AG09319 (cell line): Measurements from ENCODE around the gene UBP1.
A peak's percentile ranks its signal among the peaks of the same experiment; 100 is the strongest.

ENCODE experiments used
- DNase-seq: peaks from one replicate; pipeline ENCODE4 v3.0.0-alpha.2; 2010; ENCODE audit warnings: low read depth; ENCODE audit errors: extremely low read depth
- TF ChIP-seq, protein P1 (sequence below): IDR thresholded peaks from 2 replicates; pipeline ENCODE4 v1.5.1; 2011; ENCODE audit warnings: low read depth, mild to moderate bottlenecking, inconsistent platforms, low read length, moderate library complexity

UBP1 gene

DNA sequence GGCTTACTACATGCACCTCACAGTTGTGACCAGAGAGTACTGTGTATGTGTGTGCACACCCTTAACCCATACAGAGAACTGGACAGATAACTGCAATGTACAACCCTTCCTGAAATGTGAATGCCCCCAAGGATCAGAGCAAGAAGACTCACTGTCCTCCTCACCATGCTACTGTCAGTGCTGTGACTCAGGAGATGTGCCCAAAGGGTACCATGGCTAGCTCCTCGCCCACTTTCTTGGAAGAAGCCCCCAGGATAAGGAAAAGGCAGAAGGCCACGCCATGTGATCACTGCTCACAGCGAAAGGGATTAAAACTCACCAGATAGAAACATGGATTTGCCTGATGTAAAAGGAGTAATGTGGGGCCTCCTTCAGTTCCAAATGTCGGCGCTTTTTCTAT, 41.8 kb downstream of the UBP1 start:
- TF ChIP-seq, protein P1, sequence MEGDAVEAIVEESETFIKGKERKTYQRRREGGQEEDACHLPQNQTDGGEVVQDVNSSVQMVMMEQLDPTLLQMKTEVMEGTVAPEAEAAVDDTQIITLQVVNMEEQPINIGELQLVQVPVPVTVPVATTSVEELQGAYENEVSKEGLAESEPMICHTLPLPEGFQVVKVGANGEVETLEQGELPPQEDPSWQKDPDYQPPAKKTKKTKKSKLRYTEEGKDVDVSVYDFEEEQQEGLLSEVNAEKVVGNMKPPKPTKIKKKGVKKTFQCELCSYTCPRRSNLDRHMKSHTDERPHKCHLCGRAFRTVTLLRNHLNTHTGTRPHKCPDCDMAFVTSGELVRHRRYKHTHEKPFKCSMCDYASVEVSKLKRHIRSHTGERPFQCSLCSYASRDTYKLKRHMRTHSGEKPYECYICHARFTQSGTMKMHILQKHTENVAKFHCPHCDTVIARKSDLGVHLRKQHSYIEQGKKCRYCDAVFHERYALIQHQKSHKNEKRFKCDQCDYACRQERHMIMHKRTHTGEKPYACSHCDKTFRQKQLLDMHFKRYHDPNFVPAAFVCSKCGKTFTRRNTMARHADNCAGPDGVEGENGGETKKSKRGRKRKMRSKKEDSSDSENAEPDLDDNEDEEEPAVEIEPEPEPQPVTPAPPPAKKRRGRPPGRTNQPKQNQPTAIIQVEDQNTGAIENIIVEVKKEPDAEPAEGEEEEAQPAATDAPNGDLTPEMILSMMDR: no peak
- DNase-seq: no peak

DNA sequence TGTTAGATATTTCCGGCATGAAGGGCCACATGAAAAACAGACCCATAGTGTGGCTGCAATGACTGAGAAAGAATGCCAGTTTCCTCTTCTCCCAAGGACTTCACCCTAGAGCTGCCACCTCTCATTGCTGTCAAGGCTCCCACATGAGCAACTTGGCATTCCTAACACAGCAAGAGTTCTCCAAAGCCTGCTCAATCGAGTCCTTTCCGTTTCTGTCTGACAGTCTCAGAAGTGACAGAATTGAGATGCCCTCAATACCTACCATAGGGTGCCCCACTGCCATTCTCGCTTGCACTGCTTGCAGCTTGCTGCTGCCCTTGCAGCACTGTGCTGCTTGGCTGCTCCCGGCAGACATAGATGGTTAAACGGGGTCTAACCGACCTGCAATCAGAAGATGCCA, 44.3 kb downstream of the UBP1 start:
- TF ChIP-seq, protein P1: no peak
- DNase-seq: no peak

DNA sequence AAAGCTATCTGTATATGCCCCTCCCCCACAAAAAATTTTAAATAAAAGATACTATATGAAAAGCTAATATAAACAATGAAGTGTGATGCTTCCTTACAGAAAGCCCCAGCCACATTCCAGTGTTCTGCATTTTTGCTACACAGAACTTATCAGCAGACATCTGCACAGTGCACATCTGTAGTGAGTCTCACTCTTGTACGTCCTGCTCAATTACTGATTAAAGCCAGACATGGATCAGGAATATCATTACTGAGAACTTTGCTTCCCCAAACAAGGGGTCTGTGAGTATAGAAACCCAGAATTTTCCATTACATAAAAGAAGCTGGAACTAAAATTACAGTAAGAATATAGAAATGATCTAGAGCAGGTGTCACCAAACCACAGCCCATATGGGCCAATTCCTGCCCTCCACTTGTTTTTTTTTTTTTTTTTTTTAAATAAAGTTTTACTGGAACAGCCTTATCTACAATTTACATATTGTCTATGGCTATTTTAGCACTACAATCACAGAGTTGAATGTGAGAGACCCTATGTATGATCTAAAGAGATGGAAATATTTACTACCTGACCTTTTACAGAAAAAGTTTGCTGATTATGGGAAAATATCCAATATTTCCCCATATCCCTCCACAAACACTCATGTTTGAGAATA, 45.7 kb downstream of the UBP1 start:
- no peak for DNase-seq
- TF ChIP-seq, protein P1: no peak

DNA sequence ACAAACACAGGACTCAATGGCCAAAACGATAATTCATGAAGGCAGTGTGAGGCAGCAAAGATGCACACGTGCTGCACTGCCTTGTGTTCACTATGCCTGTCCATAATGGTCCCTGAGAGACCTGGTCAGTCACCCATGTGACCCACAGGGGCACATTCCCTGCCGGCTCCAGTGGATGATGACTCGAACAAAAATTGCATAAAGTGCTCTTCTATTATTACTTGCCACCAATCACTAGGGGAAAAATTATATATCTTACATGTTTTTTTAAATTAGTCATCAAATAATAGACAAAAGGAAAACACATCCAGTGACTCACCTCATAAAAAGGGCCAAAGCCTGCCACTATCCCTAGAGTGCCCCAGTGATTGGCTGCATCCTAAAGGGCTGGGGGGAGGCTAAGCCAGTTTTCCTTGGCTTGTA, 47.5 kb downstream of the UBP1 start:
- TF ChIP-seq, protein P1: no peak

DNA sequence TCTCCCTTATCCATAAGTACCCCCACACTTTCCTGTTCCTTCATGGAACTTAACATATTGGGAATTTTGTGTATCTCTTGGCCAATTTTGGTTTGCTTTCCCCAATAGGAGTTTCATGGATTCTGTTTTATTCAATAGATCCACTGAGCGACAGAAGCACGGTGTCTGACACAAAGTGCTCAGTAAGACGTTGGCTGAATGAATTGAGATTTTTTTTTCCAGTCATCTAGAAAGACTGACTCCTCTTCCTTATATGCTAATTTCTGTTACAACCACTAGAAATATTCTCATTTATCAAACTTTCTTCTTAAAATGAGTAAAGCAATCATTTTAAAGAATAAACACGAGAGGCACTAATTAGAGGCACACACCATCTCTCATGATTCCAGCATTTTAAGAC, 48.1 kb downstream of the UBP1 start:
- DNase-seq: no peak
- TF ChIP-seq, protein P1: no peak

More for the DNA sequence above, 47.5 kb downstream of the UBP1 start:
- peak; percentile 49 for DNase-seq

DNA sequence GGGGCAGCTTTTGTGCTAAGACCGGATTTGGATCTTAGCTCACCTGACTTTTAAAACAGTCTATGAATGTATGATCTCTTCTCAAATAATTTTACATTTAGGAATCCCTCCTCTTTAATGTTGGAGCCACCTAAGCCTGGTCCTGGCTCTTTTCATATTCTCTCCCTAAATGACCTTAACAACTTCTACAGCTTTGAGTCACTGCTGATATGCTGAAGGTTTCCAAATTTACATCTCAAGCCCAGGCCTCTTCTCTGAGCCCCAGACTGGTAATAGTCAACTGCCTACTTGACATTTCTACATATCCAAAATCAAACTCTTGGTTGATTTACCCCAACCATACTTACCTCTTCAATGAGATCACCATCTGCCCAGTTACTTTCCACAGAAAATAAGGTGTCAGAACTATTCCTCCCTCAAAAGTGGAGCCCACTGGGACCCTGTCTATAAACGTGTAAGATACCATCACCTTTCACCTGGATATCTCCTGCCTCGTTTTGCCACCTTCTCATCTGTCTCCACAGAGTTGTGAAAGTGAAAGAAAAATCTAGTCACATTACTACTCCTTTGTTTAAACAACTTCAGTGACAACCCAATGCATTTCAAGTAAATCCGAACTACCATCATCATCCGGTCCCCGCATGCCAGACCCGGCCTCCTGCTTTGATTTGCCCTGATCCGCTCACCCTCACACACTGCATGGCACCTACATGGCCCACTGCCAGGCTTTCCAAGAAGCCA, 48.8 kb downstream of the UBP1 start:
- TF ChIP-seq, protein P1: no peak
- no peak for DNase-seq

DNA sequence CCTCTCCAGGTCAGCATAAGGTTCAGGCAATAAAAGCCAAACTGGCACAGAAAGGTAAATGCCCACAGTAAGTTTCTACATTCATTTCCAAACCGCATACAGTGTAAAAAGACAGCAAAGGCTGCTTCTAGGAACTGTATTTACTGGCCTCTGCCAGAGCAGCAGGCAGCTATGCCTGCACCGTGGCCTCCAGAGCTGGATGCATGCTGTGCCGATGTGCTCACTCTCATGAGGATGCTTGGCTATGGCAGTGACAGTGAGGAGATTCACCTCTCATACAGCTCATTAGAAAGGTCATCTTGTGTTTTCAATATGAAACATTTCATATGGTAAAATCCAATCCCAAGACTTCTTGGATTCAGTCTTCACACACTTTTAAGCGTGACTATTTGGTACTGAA, 50.3 kb downstream of the UBP1 start:
- DNase-seq: no peak
- TF ChIP-seq, protein P1: no peak
